ENCODE data around the gene BMP8B.

DNA sequence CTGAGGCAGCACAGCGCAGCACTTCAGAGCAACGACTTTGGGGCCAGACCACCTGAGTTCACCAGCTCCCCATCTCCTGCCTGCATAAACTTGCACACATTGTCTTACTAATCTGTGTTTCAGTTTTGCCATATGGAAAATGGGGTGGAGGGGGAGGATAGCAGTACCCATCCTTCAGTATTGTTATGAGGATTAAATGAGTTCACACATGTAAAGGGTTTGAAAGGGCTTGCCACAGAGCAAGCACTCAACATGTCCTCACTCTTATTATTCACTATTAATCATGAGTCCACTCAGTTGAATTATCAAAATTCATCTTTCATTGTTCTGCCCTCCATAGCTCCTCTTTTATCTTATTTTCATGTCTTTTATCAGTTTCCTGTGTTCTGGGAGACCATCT, 40.1 kb upstream of the BMP8B start:
- no peak for TF ChIP-seq POLR2A (IDR thresholded peaks at IDR 0.05)
- TF ChIP-seq, protein P1, sequence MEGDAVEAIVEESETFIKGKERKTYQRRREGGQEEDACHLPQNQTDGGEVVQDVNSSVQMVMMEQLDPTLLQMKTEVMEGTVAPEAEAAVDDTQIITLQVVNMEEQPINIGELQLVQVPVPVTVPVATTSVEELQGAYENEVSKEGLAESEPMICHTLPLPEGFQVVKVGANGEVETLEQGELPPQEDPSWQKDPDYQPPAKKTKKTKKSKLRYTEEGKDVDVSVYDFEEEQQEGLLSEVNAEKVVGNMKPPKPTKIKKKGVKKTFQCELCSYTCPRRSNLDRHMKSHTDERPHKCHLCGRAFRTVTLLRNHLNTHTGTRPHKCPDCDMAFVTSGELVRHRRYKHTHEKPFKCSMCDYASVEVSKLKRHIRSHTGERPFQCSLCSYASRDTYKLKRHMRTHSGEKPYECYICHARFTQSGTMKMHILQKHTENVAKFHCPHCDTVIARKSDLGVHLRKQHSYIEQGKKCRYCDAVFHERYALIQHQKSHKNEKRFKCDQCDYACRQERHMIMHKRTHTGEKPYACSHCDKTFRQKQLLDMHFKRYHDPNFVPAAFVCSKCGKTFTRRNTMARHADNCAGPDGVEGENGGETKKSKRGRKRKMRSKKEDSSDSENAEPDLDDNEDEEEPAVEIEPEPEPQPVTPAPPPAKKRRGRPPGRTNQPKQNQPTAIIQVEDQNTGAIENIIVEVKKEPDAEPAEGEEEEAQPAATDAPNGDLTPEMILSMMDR (IDR thresholded peaks at IDR 0.05): no peak

Measured in heart left ventricle (tissue), 13 donors.